GM12891 (cell line): ENCODE measurements around the gene TIGD6.

ENCODE experiments used
- PAX5 ChIP-seq: IDR thresholded peaks from 2 replicates; pipeline ENCODE4 v1.6.1; 2011; ENCODE audit warnings: low read length, moderate library complexity, mild to moderate bottlenecking; ENCODE audit not compliant: insufficient read depth, severe bottlenecking
- POLR2A ChIP-seq: IDR thresholded peaks from 2 replicates; pipeline ENCODE4 v1.6.1; 2011; ENCODE audit warnings: low read depth, low read length, control low read depth
- POLR2AphosphoS5 ChIP-seq: IDR thresholded peaks from 2 replicates; pipeline ENCODE4 v1.6.1; 2011; ENCODE audit warnings: low read depth, low read length, control low read depth
- SPI1 ChIP-seq: IDR thresholded peaks from 2 replicates; pipeline ENCODE4 v1.6.1; 2011; ENCODE audit warnings: low read depth, low read length, control low read depth
- TAF1 ChIP-seq: IDR thresholded peaks from 2 replicates; pipeline ENCODE4 v1.6.1; 2011; ENCODE audit warnings: low read depth, low read length, control low read depth

GRCh38 chr5:150007050-150007449 is 6.6 kb upstream of the TIGD6 start:
- TF ChIP-seq POLR2AphosphoS5 (no peak), POLR2A (no peak), TAF1 (no peak), PAX5 (no peak), SPI1 (no peak)
